A673 (cell line): ENCODE data around the gene TTLL7.

Source experiments
- CTCF ChIP-seq: fragments of 300-800, 200-600 bp; sonication (generic); conservative IDR thresholded peaks from 2 replicates; pipeline ENCODE4 v1.5.1; 2017; ENCODE audit warnings: low read depth, mild to moderate bottlenecking, antibody characterized with exemption, low read length, moderate library complexity, mixed read lengths
- EZH2 ChIP-seq: fragments of 200-600 bp; sonication (generic); IDR thresholded peaks from 2 replicates; pipeline ENCODE4 v1.6.1; 2017; ENCODE audit warnings: borderline replicate concordance, low read depth, mild to moderate bottlenecking, mixed read lengths, antibody characterized with exemption, low read length; ENCODE audit not compliant: poor library complexity, severe bottlenecking

GRCh38 chr1:83996621-83997020 is 2.3 kb downstream of the TTLL7 start:
- no peak for TF ChIP-seq CTCF
- no peak for TF ChIP-seq EZH2
